Endothelial cell of umbilical vein (primary cell): ENCODE results near the gene ZNF326. TPM values are rescaled to one million over a fixed set of nuclear protein-coding genes. Genes with fewer than 3 reads are reported as not detected.

Experiments
- BruUV-seq: library from RNA; stranded (reverse); fragments of 400-500 nt; replicated peaks from 2 replicates; lab custom pipeline; 2021; lab: Mats Ljungman, UMichigan
- CTCF ChIA-PET: fragments of 300-600, 350-600 bp; sonication (Branson Sonifier 250); formaldehyde crosslinking; loops from one replicate; lab custom pipeline; 2021; ENCODE audit warnings: antibody characterized with exemption, inconsistent platforms; lab: Charles Lee
- POLR2A ChIA-PET: fragments of 300-600, 350-600 bp; sonication (Branson Sonifier 250); formaldehyde crosslinking; loops from one replicate; lab custom pipeline; 2021; ENCODE audit warnings: antibody characterized with exemption, inconsistent platforms; lab: Charles Lee
- DNase-seq: peaks from one replicate; pipeline ENCODE4 v3.0.0-alpha.2; 2011; ENCODE audit warnings: low read depth, low spot score
- FAIRE-seq: peaks from 2 replicates; lab custom pipeline; 2011; peaks lifted over from hg19 to GRCh38; lab: Jason Lieb, UNC
- H2AFZ ChIP-seq: 2 replicates; pipeline ENCODE4 v1.6.0; 2012; ENCODE audit warnings: low read depth, low read length, control low read depth, inconsistent platforms
- H3K27ac ChIP-seq: 2 replicates; pipeline ENCODE4 v1.5.1; 2011; ENCODE audit warnings: low read depth, mild to moderate bottlenecking, control low read depth, low read length, moderate library complexity; ENCODE audit not compliant: insufficient read depth
- H3K27me3 ChIP-seq, 2 experiments: 2 replicates each; pipeline versions ENCODE4 v1.6.0 to v1.6.1; 2011; ENCODE audit warnings: low read length in 2 of 2, mixed read lengths in 1 of 2; ENCODE audit not compliant: control insufficient read depth in 2 of 2, insufficient read depth in 2 of 2
- H3K36me3 ChIP-seq, 2 experiments: 2 replicates in 1 of 2; 3 replicates in 1 of 2; pipeline ENCODE4 v1.5.1; 2011; ENCODE audit warnings: low read length in 2 of 2, mild to moderate bottlenecking in 1 of 2, moderate library complexity in 1 of 2; ENCODE audit not compliant: control insufficient read depth in 2 of 2, insufficient read depth in 2 of 2; ENCODE audit errors: extremely low read depth in 1 of 2
- H3K4me1 ChIP-seq: 3 replicates; pipeline ENCODE4 v1.5.1; 2011; ENCODE audit warnings: mild to moderate bottlenecking, low read length; ENCODE audit not compliant: control insufficient read depth, insufficient read depth; ENCODE audit errors: extremely low read depth
- H3K4me2 ChIP-seq: 2 replicates; pipeline ENCODE4 v1.6.1; 2011; ENCODE audit warnings: low read length, control low read depth, mixed read lengths; ENCODE audit not compliant: insufficient read depth
- H3K4me3 ChIP-seq, 3 experiments: fragments of 200-600 bp in 1 of 3; sonication (generic), shearing (Covaris generic) in 1 of 3; replicated peaks in 1 of 3; 2 replicates each; pipeline ENCODE4 v1.5.1; 2011 to 2016; ENCODE audit warnings: control low read depth in 3 of 3, low read length in 3 of 3, mild to moderate bottlenecking in 2 of 3, inconsistent platforms in 1 of 3, low read depth in 1 of 3, moderate library complexity in 1 of 3; ENCODE audit not compliant: insufficient read depth in 1 of 3
- H3K79me2 ChIP-seq: 2 replicates; pipeline ENCODE4 v1.6.0; 2012; ENCODE audit warnings: low read length, inconsistent platforms; ENCODE audit not compliant: control insufficient read depth, insufficient read depth
- H3K9ac ChIP-seq: replicated peaks from 2 replicates; pipeline ENCODE3; 2011; ENCODE audit warnings: low read length, control low read depth; ENCODE audit not compliant: insufficient read depth; ENCODE audit errors: extremely low read depth
- H3K9me1 ChIP-seq: replicated peaks from 3 replicates; pipeline ENCODE4 v1.6.0; 2011; ENCODE audit warnings: mild to moderate bottlenecking, low read length; ENCODE audit not compliant: control insufficient read depth, insufficient read depth; ENCODE audit errors: extremely low read depth
- H3K9me3 ChIP-seq: replicated peaks from 2 replicates; pipeline ENCODE4 v1.5.1; 2012; ENCODE audit warnings: low read length, inconsistent platforms; ENCODE audit not compliant: control insufficient read depth, insufficient read depth
- H4K20me1 ChIP-seq: replicated peaks from 2 replicates; pipeline ENCODE3; 2011; ENCODE audit warnings: mild to moderate bottlenecking, low read length; ENCODE audit not compliant: control insufficient read depth, insufficient read depth; ENCODE audit errors: extremely low read depth
- EZH2 ChIP-seq: IDR thresholded peaks from 2 replicates; pipeline ENCODE4 v1.6.1; 2012; ENCODE audit warnings: borderline replicate concordance, low read depth, mild to moderate bottlenecking, moderate library complexity, low read length, inconsistent platforms; ENCODE audit not compliant: severe bottlenecking
- FOS ChIP-seq: IDR thresholded peaks from 2 replicates; pipeline ENCODE4 v1.6.1; 2011; ENCODE audit warnings: mild to moderate bottlenecking, low read length, moderate library complexity, borderline replicate concordance; ENCODE audit not compliant: insufficient read depth
- GATA2 ChIP-seq: IDR thresholded peaks from 2 replicates; pipeline ENCODE4 v1.7.0; 2011; ENCODE audit warnings: low read depth, mild to moderate bottlenecking, moderate library complexity, mixed read lengths, low read length; ENCODE audit not compliant: insufficient read length, insufficient read depth
- JUN ChIP-seq: IDR thresholded peaks from 2 replicates; pipeline ENCODE4 v1.6.1; 2011; ENCODE audit warnings: borderline replicate concordance, low read depth; ENCODE audit not compliant: insufficient read length, insufficient read depth
- MYC ChIP-seq: IDR thresholded peaks from one replicate; pipeline ENCODE4 v1.6.1; 2011; ENCODE audit warnings: mild to moderate bottlenecking, low read depth, low read length
- POLR2A ChIP-seq: IDR thresholded peaks from 2 replicates; pipeline ENCODE4 v1.6.1; 2012; ENCODE audit warnings: low read depth, mild to moderate bottlenecking, control low read depth, low read length
- POLR2AphosphoS5 ChIP-seq: IDR thresholded peaks from 2 replicates; pipeline ENCODE4 v1.6.1; 2012; ENCODE audit warnings: low read depth, mild to moderate bottlenecking, control low read depth, low read length, moderate library complexity; ENCODE audit not compliant: insufficient read depth
- dilution Hi-C: fragments of 300-500 bp; cut with MboI; formaldehyde crosslinking; loops from one replicate; pipeline ENCODE4 v1.15.0; 2019; ENCODE audit warnings: low sequenced_read_pairs; ENCODE audit not compliant: extremely low pct_ligation_motif_present
- intact Hi-C: fragments of 100-400 bp; cut with micrococcal nuclease; formaldehyde crosslinking; loops from one replicate; pipeline ENCODE4 v1.10.0; 2022
- polyA plus RNA-seq, 4 experiments: library from polyadenylated mRNA; depleted of rRNA in 3 of 4; stranded (reverse) in 3 of 4; unstranded in 1 of 4; fragments of >200 nt; gene quantifications; 2 replicates each; pipeline versions ENCODE4 v1.2.1 to v1.2.3, GENCODE V29; 2011 to 2012; ENCODE audit warnings: missing spikeins in 1 of 4
- total RNA-seq: library from RNA; stranded (reverse); gene quantifications from 2 replicates; pipeline ENCODE4 v1.2.3, GENCODE V29; 2021
- TF ChIP-seq, protein P1 (sequence below): IDR thresholded peaks from 2 replicates; pipeline ENCODE4 v1.6.1; 2011; ENCODE audit not compliant: insufficient read depth, insufficient read length
- TF ChIP-seq, protein P2 (sequence below), 2 donors: IDR thresholded peaks; 1 replicate in 1 of 2; 2 replicates in 1 of 2; pipeline ENCODE4 v1.5.1; 2011; ENCODE audit warnings: low read length in 2 of 2, mild to moderate bottlenecking in 2 of 2, moderate library complexity in 2 of 2, control low read depth in 1 of 2, inconsistent platforms in 1 of 2, low read depth in 1 of 2; ENCODE audit not compliant: insufficient read depth in 1 of 2; ENCODE audit errors: extremely low read depth in 1 of 2

The ZNF326 gene
- total and polyA plus RNA-seq, 2 donors (not counting 3 experiments of a cell fraction or from before 2014, with no cell fraction given) = 13.1 to 29.9 TPM

DNA sequence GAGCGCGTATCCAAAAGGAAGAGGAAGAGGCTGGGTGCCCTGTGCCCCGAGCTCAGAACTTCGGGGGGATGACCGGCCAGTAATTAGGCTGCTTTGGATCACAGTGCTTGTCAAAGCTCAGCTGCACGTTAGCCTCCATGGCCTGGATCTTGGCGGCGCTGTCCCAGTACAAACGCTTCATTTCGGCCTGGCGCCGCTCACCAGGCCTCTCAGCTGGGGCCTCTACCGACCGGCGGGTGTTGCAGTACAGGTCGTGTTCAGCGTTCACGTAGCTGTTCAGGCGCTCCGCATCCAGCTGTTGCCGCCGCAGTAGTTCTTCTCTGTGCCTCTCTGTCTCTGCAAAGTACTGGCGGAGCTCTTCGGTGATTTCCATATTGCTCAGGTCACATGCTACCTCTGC lies 1.4 kb upstream of the ZNF326 start:
- Histone ChIP-seq H3K36me3 (no peaks in the 10 kb centered on the region), H2AFZ (no peak overlapping the region), H3K9ac (no peak overlapping the region), H3K9me1 (no peaks in the 10 kb centered on the region), H4K20me1 (no peaks in the 10 kb centered on the region), H3K9me3 (no peaks in the 10 kb centered on the region), H3K4me2 (no peak overlapping the region), H3K79me2 (peaks cover 35% of the 10 kb centered on the region), H3K27ac (no peak overlapping the region), H3K4me1 (peaks cover 19% of the 10 kb centered on the region), H3K4me3 (no peak overlapping the region), H3K27me3 (no peaks in the 10 kb centered on the region)
- POLR2A ChIA-PET = no interaction called here
- CTCF ChIA-PET = no interaction called here
- no peak for FAIRE-seq
- TF ChIP-seq, protein P1, sequence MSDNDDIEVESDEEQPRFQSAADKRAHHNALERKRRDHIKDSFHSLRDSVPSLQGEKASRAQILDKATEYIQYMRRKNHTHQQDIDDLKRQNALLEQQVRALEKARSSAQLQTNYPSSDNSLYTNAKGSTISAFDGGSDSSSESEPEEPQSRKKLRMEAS = no peak
- TF ChIP-seq POLR2AphosphoS5 (no peak), EZH2 (no peak), MYC (no peak), GATA2 (no peak), JUN (no peak), POLR2A (no peak), FOS (no peak)
- TF ChIP-seq, protein P2, sequence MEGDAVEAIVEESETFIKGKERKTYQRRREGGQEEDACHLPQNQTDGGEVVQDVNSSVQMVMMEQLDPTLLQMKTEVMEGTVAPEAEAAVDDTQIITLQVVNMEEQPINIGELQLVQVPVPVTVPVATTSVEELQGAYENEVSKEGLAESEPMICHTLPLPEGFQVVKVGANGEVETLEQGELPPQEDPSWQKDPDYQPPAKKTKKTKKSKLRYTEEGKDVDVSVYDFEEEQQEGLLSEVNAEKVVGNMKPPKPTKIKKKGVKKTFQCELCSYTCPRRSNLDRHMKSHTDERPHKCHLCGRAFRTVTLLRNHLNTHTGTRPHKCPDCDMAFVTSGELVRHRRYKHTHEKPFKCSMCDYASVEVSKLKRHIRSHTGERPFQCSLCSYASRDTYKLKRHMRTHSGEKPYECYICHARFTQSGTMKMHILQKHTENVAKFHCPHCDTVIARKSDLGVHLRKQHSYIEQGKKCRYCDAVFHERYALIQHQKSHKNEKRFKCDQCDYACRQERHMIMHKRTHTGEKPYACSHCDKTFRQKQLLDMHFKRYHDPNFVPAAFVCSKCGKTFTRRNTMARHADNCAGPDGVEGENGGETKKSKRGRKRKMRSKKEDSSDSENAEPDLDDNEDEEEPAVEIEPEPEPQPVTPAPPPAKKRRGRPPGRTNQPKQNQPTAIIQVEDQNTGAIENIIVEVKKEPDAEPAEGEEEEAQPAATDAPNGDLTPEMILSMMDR (IDR thresholded peaks at IDR 0.05; ENCODE audit: extremely low read depth in 1 of 2, insufficient read depth in 1 of 2, low read depth in 1 of 2, low read length in 2 of 2) = no peak
- DNase-seq = no peak
- intact Hi-C loops (loop anchor here (5.0 kb wide), 1 partner anchor 471 kb away; the partner anchor contains the start of gene LRRC8B), dilution Hi-C loops (no loop called here)
- BruUV-seq = no TSS peak
